ENCODE results near the gene HHAT. TPM values are rescaled to one million over a fixed set of nuclear protein-coding genes. Genes with fewer than 3 reads are reported as not detected.

The HHAT gene
- total and polyA plus RNA-seq, 12 donors, result 0.81 to 4.3 (median 2.6) TPM

DNA sequence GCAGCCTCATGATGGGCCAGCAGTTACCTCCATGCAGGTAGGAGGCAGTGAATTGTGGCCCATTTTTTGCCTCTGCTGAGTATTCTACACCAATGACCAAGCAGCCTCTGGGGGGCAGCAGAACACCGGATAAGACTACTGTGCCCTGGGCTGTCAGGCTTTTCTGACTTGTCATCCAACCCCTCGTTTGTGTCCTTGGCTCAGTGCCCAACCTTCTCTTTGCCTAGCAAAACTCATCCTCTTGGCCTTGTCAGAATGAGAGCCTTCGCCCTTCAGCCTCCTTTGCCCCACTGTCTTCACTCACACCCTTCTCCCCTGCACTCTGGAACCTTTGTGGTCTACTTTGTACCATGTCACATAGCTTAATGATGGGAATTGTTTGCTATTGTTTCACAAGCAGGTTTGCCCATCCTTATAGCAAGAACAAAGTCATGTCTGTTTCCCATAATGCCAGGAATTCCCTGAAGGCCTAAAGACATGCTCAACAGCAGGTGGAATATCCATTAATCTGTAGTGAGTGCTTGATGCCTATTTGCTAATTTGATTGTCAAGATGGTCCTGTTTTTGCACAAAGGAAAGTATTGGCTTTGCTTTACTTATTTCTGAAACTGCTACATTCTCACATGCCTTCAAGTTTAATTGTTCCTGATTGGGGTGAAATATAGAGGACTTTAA, 255.9 kb downstream of the HHAT start:
- ATAC-seq, result peak; percentile 69 to 91 (median 80)
- peak; percentile 71 to 77 for DNase-seq
- TF ChIP-seq CTCF (IDR thresholded peaks at IDR 0.05), result peak; percentile 29 to 77 (median 65)
- WGBS, 2 donors, result 24 to 33% methylated on average over 3 of the region's 3 CpGs
- Histone ChIP-seq H3K27me3 (no peaks in the 10 kb centered on the region), H3K27ac (no peak overlapping the region), H3K9me3 (peaks cover 0 to 7% (median 0%) of the 10 kb centered on the region in 11 donors), H3K4me3 (no peak overlapping the region), H3K4me1 (no peaks in the 10 kb centered on the region), H3K36me3 (peaks cover 0 to 3% (median 0%) of the 10 kb centered on the region in 9 donors)
- intact Hi-C loops (cut with DNase I), result loop anchor here in 9 of 10 donors (1.0 to 10.0 kb wide), 9 partner anchors 130 to 553 kb away; partner anchors contain the start of gene KCNH1 (in 7 of the 9)

- intact Hi-C loops (cut with DNase I), result loop anchor here in 5 of 10 donors (2.0 to 10.0 kb wide), 6 partner anchors 132 to 548 kb away; partner anchors contain the start of gene KCNH1 (in 2 of the 5)
- TF ChIP-seq CTCF (IDR thresholded peaks at IDR 0.05), result no peak
- Histone ChIP-seq H3K4me3 (no peak overlapping the region), H3K27ac (no peak overlapping the region), H3K4me1 (no peaks in the 10 kb centered on the region), H3K36me3 (peaks cover 0 to 3% (median 0%) of the 10 kb centered on the region in 9 donors), H3K9me3 (peaks cover 0 to 17% (median 0%) of the 10 kb centered on the region in 11 donors), H3K27me3 (no peaks in the 10 kb centered on the region)
- no peak for ATAC-seq
- 39 to 53% methylated on average over 4 of the region's 4 CpGs for WGBS, 2 donors
- no peak for DNase-seq
These were observed 258.1 kb downstream of the HHAT start for GRCh38 chr1:210586771-210587170.

DNA sequence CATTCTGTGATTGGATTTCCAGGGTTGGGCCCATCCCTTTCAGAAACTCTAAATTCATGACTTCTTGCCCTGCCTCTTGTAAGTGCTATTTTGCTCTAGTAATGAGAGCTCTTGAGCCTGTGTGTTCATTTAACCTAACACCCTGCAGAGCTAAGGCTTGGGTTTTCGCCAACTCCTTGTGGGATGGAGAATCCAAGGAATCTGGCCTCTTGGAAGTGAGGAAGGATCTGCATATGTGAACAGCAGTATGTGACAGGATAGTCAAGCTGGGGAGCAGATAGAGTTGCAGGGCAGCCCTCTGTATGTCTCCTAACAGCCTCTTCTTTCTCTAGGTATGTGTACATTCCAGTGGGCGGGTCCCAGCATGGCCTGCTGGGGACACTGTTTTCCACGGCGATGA, 258.9 kb downstream of the HHAT start:
- intact Hi-C loops (cut with DNase I), result loop anchor here in 5 of 10 donors (2.0 to 10.0 kb wide), 6 partner anchors 133 to 547 kb away; partner anchors contain the start of gene KCNH1 (in 2 of the 5)
- no peak for TF ChIP-seq CTCF (IDR thresholded peaks at IDR 0.05)
- no peak for DNase-seq
- Histone ChIP-seq H3K4me3 (no peak overlapping the region), H3K4me1 (no peaks in the 10 kb centered on the region), H3K36me3 (peaks cover 0 to 3% (median 0%) of the 10 kb centered on the region in 9 donors), H3K27me3 (no peaks in the 10 kb centered on the region), H3K27ac (no peak overlapping the region), H3K9me3 (peaks cover 0 to 25% (median 0%) of the 10 kb centered on the region in 11 donors)
- ATAC-seq, result no peak
- 91 to 92% methylated on average over 4 of the region's 4 CpGs for WGBS, 2 donors

GRCh38 chr1:210588357-210588756, 259.7 kb downstream of the HHAT start:
- no peak overlapping the region for H3K27ac ChIP-seq
- intact Hi-C loops (cut with DNase I), result loop anchor here in 4 of 10 donors (5.0 to 10.0 kb wide), 5 partner anchors 134 to 544 kb away; partner anchors contain the start of gene KCNH1 (in 1 of the 4)
- WGBS, 2 donors, result 96 to 99% methylated on average over 3 of the region's 3 CpGs
- H3K27me3 ChIP-seq, result no peaks in the 10 kb centered on the region
- H3K4me1 ChIP-seq, result no peaks in the 10 kb centered on the region
- peaks cover 0 to 25% (median 0%) of the 10 kb centered on the region in 11 donors for H3K9me3 ChIP-seq
- H3K4me3 ChIP-seq, result no peak overlapping the region
- peaks cover 0 to 3% (median 0%) of the 10 kb centered on the region in 9 donors for H3K36me3 ChIP-seq
- ATAC-seq (no peak), DNase-seq (no peak)
- TF ChIP-seq CTCF (IDR thresholded peaks at IDR 0.05), result no peak

Measured in heart right ventricle (tissue), 16 donors.